ENCODE data around the gene ARHGAP25. TPM values are rescaled to one million over a fixed set of nuclear protein-coding genes. Genes with fewer than 3 reads are reported as not detected.
A peak's percentile ranks its signal among the peaks of the same experiment; 100 is the strongest.

Gene ARHGAP25
- total RNA-seq, 4 donors from 2014 or later = 4.9 to 82.5 (median 8.7) TPM

- Histone ChIP-seq H3K9me3 (no peaks in the 10 kb centered on the region), H3K36me3 (no peaks in the 10 kb centered on the region), H3K27me3 (no peaks in the 10 kb centered on the region), H3K4me3 (no peak overlapping the region), H3K4me1 (peaks cover 0 to 13% (median 0%) of the 10 kb centered on the region in 4 donors), H3K27ac (no peak overlapping the region)
- peak in 1 of 3 donors; percentile 12 for DNase-seq
- TF ChIP-seq CTCF (IDR thresholded peaks at IDR 0.05) = no peak
- TF ChIP-seq POLR2A (IDR thresholded peaks at IDR 0.05) = no peak
Observed at GRCh38 chr2:68755071-68755470, 20.5 kb downstream of the ARHGAP25 start.

- Histone ChIP-seq H3K4me1 (peaks cover 0 to 12% (median 0%) of the 10 kb centered on the region in 4 donors), H3K27ac (no peak overlapping the region), H3K36me3 (no peaks in the 10 kb centered on the region), H3K27me3 (no peaks in the 10 kb centered on the region), H3K9me3 (no peaks in the 10 kb centered on the region), H3K4me3 (no peak overlapping the region)
- no peak for TF ChIP-seq POLR2A (IDR thresholded peaks at IDR 0.05)
- TF ChIP-seq CTCF (IDR thresholded peaks at IDR 0.05) = no peak
- peak in 1 of 3 donors; percentile 12 for DNase-seq
Observed at GRCh38 chr2:68756178-68756577, 21.6 kb downstream of the ARHGAP25 start.

- Histone ChIP-seq H3K27ac (no peak overlapping the region), H3K4me1 (peaks cover 0 to 9% (median 0%) of the 10 kb centered on the region in 4 donors), H3K27me3 (no peaks in the 10 kb centered on the region), H3K4me3 (no peak overlapping the region), H3K36me3 (no peaks in the 10 kb centered on the region), H3K9me3 (no peaks in the 10 kb centered on the region)
- no peak for TF ChIP-seq POLR2A (IDR thresholded peaks at IDR 0.05)
- no peak for TF ChIP-seq CTCF (IDR thresholded peaks at IDR 0.05)
- DNase-seq = no peak
Observed at GRCh38 chr2:68757081-68757480, 22.5 kb downstream of the ARHGAP25 start.

GRCh38 chr2:68762100-68762499, 27.5 kb downstream of the ARHGAP25 start:
- no peak for TF ChIP-seq POLR2A (IDR thresholded peaks at IDR 0.05)
- no peak for TF ChIP-seq CTCF (IDR thresholded peaks at IDR 0.05)
- no peak overlapping the region for H3K4me3 ChIP-seq
- H3K27me3 ChIP-seq = no peaks in the 10 kb centered on the region
- H3K9me3 ChIP-seq = no peaks in the 10 kb centered on the region
- H3K27ac ChIP-seq = peak overlapping the region; percentile 5 to 75 (median 12)
- H3K4me1 ChIP-seq = peaks cover 0 to 27% (median 9%) of the 10 kb centered on the region in 4 donors
- no peak for DNase-seq
- no peaks in the 10 kb centered on the region for H3K36me3 ChIP-seq

GRCh38 chr2:68762665-68763064, 28.1 kb downstream of the ARHGAP25 start:
- H3K27me3 ChIP-seq = no peaks in the 10 kb centered on the region
- TF ChIP-seq CTCF (IDR thresholded peaks at IDR 0.05) (no peak), POLR2A (IDR thresholded peaks at IDR 0.05) (no peak)
- DNase-seq = no peak
- no peaks in the 10 kb centered on the region for H3K9me3 ChIP-seq
- H3K27ac ChIP-seq = peak overlapping the region; percentile 5 to 75 (median 12)
- H3K4me3 ChIP-seq = no peak overlapping the region
- peaks cover 0 to 31% (median 9%) of the 10 kb centered on the region in 4 donors for H3K4me1 ChIP-seq
- no peaks in the 10 kb centered on the region for H3K36me3 ChIP-seq
